ENCODE data around the gene OSBPL7. TPM values are rescaled to one million over a fixed set of nuclear protein-coding genes. Genes with fewer than 3 reads are reported as not detected.

OSBPL7 gene
- total RNA-seq, 1 experiment from 2014 or later: 6.2 TPM

- H3K9me3 ChIP-seq (replicated peaks): no peaks in the 10 kb centered on the region
- no peak overlapping the region for H3K27ac ChIP-seq
- no peak overlapping the region for H3K4me3 ChIP-seq
- DNase-seq (ENCODE audit: low read depth in 1 of 2, low spot score in 2 of 2): no peak
- H3K27me3 ChIP-seq (replicated peaks): peaks cover 55% of the 10 kb centered on the region
- H3K36me3 ChIP-seq: no peaks in the 10 kb centered on the region
- peaks cover 2% of the 10 kb centered on the region for H3K4me1 ChIP-seq (replicated peaks)
Measured at GRCh38 chr17:47855737-47856136, 34.1 kb upstream of the OSBPL7 start.

GRCh38 chr17:47853616-47854015, 32.0 kb upstream of the OSBPL7 start:
- Histone ChIP-seq H3K36me3 (no peaks in the 10 kb centered on the region), H3K4me1 (replicated peaks) (peaks cover 4% of the 10 kb centered on the region), H3K4me3 (no peak overlapping the region), H3K27me3 (replicated peaks) (peaks cover 76% of the 10 kb centered on the region), H3K9me3 (replicated peaks) (no peaks in the 10 kb centered on the region), H3K27ac (no peak overlapping the region)
- DNase-seq (ENCODE audit: low read depth in 1 of 2, low spot score in 2 of 2): no peak

- peaks cover 89% of the 10 kb centered on the region for H3K27me3 ChIP-seq (replicated peaks)
- peaks cover 8% of the 10 kb centered on the region for H3K4me1 ChIP-seq (replicated peaks)
Measured at GRCh38 chr17:47852113-47852949, 30.7 kb upstream of the OSBPL7 start.

GRCh38 chr17:47851764-47852112, 30.1 kb upstream of the OSBPL7 start:
- no peak overlapping the region for H3K4me3 ChIP-seq
- peaks cover 13% of the 10 kb centered on the region for H3K4me1 ChIP-seq (replicated peaks)
- no peaks in the 10 kb centered on the region for H3K9me3 ChIP-seq (replicated peaks)
- peaks cover 90% of the 10 kb centered on the region for H3K27me3 ChIP-seq (replicated peaks)
- no peaks in the 10 kb centered on the region for H3K36me3 ChIP-seq
- no peak for DNase-seq (ENCODE audit: low read depth in 1 of 2, low spot score in 2 of 2)
- H3K27ac ChIP-seq: no peak overlapping the region

More at GRCh38 chr17:47852113-47852949, 30.7 kb upstream of the OSBPL7 start:
- no peak overlapping the region for H3K27ac ChIP-seq
- no peaks in the 10 kb centered on the region for H3K9me3 ChIP-seq (replicated peaks)
- no peak overlapping the region for H3K4me3 ChIP-seq
- no peaks in the 10 kb centered on the region for H3K36me3 ChIP-seq
- DNase-seq (ENCODE audit: low read depth in 1 of 2, low spot score in 2 of 2): peak in 1 of 2 experiments; percentile 28

- Histone ChIP-seq H3K4me3 (no peak within 1 kb of the TSS), H3K27ac (no peak within 1 kb of the TSS), H3K9me3 (replicated peaks) (no peaks in the 10 kb centered on the region), H3K36me3 (no peaks in the 10 kb centered on the region), H3K27me3 (replicated peaks) (peaks cover 96% of the 10 kb centered on the region), H3K4me1 (replicated peaks) (peaks cover 13% of the 10 kb centered on the region)
- peak in 1 of 2 experiments; percentile 24 for DNase-seq (ENCODE audit: low read depth in 1 of 2, low spot score in 2 of 2)
Measured at GRCh38 chr17:47850692-47851573, 29.3 kb upstream of the OSBPL7 start, which contains the start of gene SP6. Gene SP6 (minus strand): TSS chr17:47851163. CDS start chr17:47848429, 2,734 bp downstream.

GRCh38 chr17:47850373-47850691, 28.7 kb upstream of the OSBPL7 start:
- no peak overlapping the region for H3K4me3 ChIP-seq

GRCh38 chr17:47848198-47848513, 26.6 kb upstream of the OSBPL7 start:
- Histone ChIP-seq H3K4me1 (replicated peaks) (peaks cover 13% of the 10 kb centered on the region), H3K27me3 (replicated peaks) (peaks cover 84% of the 10 kb centered on the region), H3K4me3 (no peak overlapping the region), H3K36me3 (no peaks in the 10 kb centered on the region), H3K9me3 (replicated peaks) (no peaks in the 10 kb centered on the region), H3K27ac (no peak overlapping the region)
- DNase-seq (ENCODE audit: low read depth in 1 of 2, low spot score in 2 of 2): no peak

More at GRCh38 chr17:47850373-47850691, 28.7 kb upstream of the OSBPL7 start:
- H3K27me3 ChIP-seq (replicated peaks): peaks cover 98% of the 10 kb centered on the region
- H3K27ac ChIP-seq: no peak overlapping the region
- no peaks in the 10 kb centered on the region for H3K9me3 ChIP-seq (replicated peaks)
- DNase-seq (ENCODE audit: low read depth in 1 of 2, low spot score in 2 of 2): no peak
- peaks cover 13% of the 10 kb centered on the region for H3K4me1 ChIP-seq (replicated peaks)
- H3K36me3 ChIP-seq: no peaks in the 10 kb centered on the region

- Histone ChIP-seq H3K4me1 (replicated peaks) (peaks cover 13% of the 10 kb centered on the region), H3K27ac (no peak overlapping the region), H3K27me3 (replicated peaks) (peaks cover 78% of the 10 kb centered on the region), H3K4me3 (no peak overlapping the region), H3K36me3 (no peaks in the 10 kb centered on the region), H3K9me3 (replicated peaks) (no peaks in the 10 kb centered on the region)
- no peak for DNase-seq (ENCODE audit: low read depth in 1 of 2, low spot score in 2 of 2)
Measured at GRCh38 chr17:47847341-47848197, 26.0 kb upstream of the OSBPL7 start.

- Histone ChIP-seq H3K4me3 (no peak overlapping the region), H3K4me1 (replicated peaks) (peaks cover 13% of the 10 kb centered on the region), H3K9me3 (replicated peaks) (no peaks in the 10 kb centered on the region), H3K36me3 (no peaks in the 10 kb centered on the region), H3K27me3 (replicated peaks) (peaks cover 70% of the 10 kb centered on the region), H3K27ac (no peak overlapping the region)
- DNase-seq (ENCODE audit: low read depth in 1 of 2, low spot score in 2 of 2): no peak
Measured at GRCh38 chr17:47846716-47847340, 25.2 kb upstream of the OSBPL7 start.

GRCh38 chr17:47845716-47846075, 24.1 kb upstream of the OSBPL7 start:
- no peak overlapping the region for H3K4me3 ChIP-seq
- no peak for DNase-seq (ENCODE audit: low read depth in 1 of 2, low spot score in 2 of 2)
- H3K9me3 ChIP-seq (replicated peaks): no peaks in the 10 kb centered on the region
- H3K27me3 ChIP-seq (replicated peaks): peaks cover 61% of the 10 kb centered on the region
- H3K4me1 ChIP-seq (replicated peaks): peaks cover 11% of the 10 kb centered on the region
- no peaks in the 10 kb centered on the region for H3K36me3 ChIP-seq
- no peak overlapping the region for H3K27ac ChIP-seq

- no peak overlapping the region for H3K27ac ChIP-seq
- no peaks in the 10 kb centered on the region for H3K36me3 ChIP-seq
- H3K4me3 ChIP-seq: no peak overlapping the region
- H3K4me1 ChIP-seq (replicated peaks): peaks cover 16% of the 10 kb centered on the region
- DNase-seq (ENCODE audit: low read depth in 1 of 2, low spot score in 2 of 2): no peak
- H3K27me3 ChIP-seq (replicated peaks): peaks cover 55% of the 10 kb centered on the region
- H3K9me3 ChIP-seq (replicated peaks): no peaks in the 10 kb centered on the region
Measured at GRCh38 chr17:47844814-47845715, 23.5 kb upstream of the OSBPL7 start.

- peaks cover 46% of the 10 kb centered on the region for H3K27me3 ChIP-seq (replicated peaks)
- no peak for DNase-seq (ENCODE audit: low read depth in 1 of 2, low spot score in 2 of 2)
- peaks cover 1% of the 10 kb centered on the region; the same call in 1 of the 2 replicates for H3K36me3 ChIP-seq
- H3K27ac ChIP-seq: no peak overlapping the region
- H3K4me1 ChIP-seq (replicated peaks): peaks cover 17% of the 10 kb centered on the region
- H3K9me3 ChIP-seq (replicated peaks): no peaks in the 10 kb centered on the region
- H3K4me3 ChIP-seq: no peak overlapping the region
Measured at GRCh38 chr17:47844227-47844626, 22.6 kb upstream of the OSBPL7 start.

All from SJSA1 (cell line).